SK-N-SH (cell line): ENCODE data around the gene HIBADH.

Source experiments
- CHD2 ChIP-seq: fragments of 150-350 bp; IDR thresholded peaks from 2 replicates; pipeline ENCODE4 v1.6.1; 2018; ENCODE audit warnings: low read length; ENCODE audit not compliant: partially characterized antibody
- ELF1 ChIP-seq: IDR thresholded peaks from 2 replicates; pipeline ENCODE4 v1.4.0; 2012
- EP300 ChIP-seq, 2 experiments: IDR thresholded peaks; 2 replicates each; pipeline versions ENCODE4 v1.4.0 to v1.6.1; 2012; ENCODE audit warnings: borderline replicate concordance in 1 of 2, low read depth in 1 of 2, low read length in 1 of 2
- EZH2phosphoT487 ChIP-seq: fragments of 200-600 bp; sonication (generic); IDR thresholded peaks from 2 replicates; pipeline ENCODE4 v1.6.1; 2017; ENCODE audit warnings: low read depth, mixed run types, mild to moderate bottlenecking, antibody characterized with exemption, moderate library complexity, borderline replicate concordance
- FOXJ3 ChIP-seq: sonication (generic); formaldehyde crosslinking; IDR thresholded peaks from 2 replicates; pipeline ENCODE4 v1.5.1; 2020; ENCODE audit warnings: mild to moderate bottlenecking, missing genetic modification reagents
- MAX ChIP-seq: IDR thresholded peaks from 2 replicates; pipeline ENCODE4 v1.4.0; 2012; ENCODE audit warnings: low read depth
- MXI1 ChIP-seq: IDR thresholded peaks from 2 replicates; pipeline ENCODE4 v1.6.1; 2012; ENCODE audit warnings: mild to moderate bottlenecking, low read depth, low read length, improper control_type of control experiment
- REST ChIP-seq: IDR thresholded peaks from 2 replicates; pipeline ENCODE4 v1.6.1; 2012; ENCODE audit warnings: mild to moderate bottlenecking, low read depth, low read length, moderate library complexity
- SMC3 ChIP-seq: IDR thresholded peaks from 2 replicates; pipeline ENCODE4 v1.6.1; 2012; ENCODE audit warnings: low read depth, low read length, improper control_type of control experiment
- YY1 ChIP-seq: IDR thresholded peaks from 2 replicates; pipeline ENCODE4 v1.4.0; 2012; ENCODE audit warnings: low read depth, mild to moderate bottlenecking
- TF ChIP-seq, protein P1 (sequence below): fragments of 200-600 bp; sonication (generic); IDR thresholded peaks from 2 replicates; pipeline ENCODE4 v1.6.1; 2017; ENCODE audit warnings: antibody characterized with exemption, mild to moderate bottlenecking, moderate library complexity
- TF ChIP-seq, protein P2 (sequence below): IDR thresholded peaks from 2 replicates; pipeline ENCODE4 v1.4.0; 2012; ENCODE audit warnings: low read depth, borderline replicate concordance

GRCh38 chr7:27520815-27521790, 141.6 kb downstream of the HIBADH start:
- TF ChIP-seq, protein P1, sequence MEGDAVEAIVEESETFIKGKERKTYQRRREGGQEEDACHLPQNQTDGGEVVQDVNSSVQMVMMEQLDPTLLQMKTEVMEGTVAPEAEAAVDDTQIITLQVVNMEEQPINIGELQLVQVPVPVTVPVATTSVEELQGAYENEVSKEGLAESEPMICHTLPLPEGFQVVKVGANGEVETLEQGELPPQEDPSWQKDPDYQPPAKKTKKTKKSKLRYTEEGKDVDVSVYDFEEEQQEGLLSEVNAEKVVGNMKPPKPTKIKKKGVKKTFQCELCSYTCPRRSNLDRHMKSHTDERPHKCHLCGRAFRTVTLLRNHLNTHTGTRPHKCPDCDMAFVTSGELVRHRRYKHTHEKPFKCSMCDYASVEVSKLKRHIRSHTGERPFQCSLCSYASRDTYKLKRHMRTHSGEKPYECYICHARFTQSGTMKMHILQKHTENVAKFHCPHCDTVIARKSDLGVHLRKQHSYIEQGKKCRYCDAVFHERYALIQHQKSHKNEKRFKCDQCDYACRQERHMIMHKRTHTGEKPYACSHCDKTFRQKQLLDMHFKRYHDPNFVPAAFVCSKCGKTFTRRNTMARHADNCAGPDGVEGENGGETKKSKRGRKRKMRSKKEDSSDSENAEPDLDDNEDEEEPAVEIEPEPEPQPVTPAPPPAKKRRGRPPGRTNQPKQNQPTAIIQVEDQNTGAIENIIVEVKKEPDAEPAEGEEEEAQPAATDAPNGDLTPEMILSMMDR = no peak
- TF ChIP-seq ELF1 (no peak), FOXJ3 (CRISPR knock-in tag) (no peak), MXI1 (no peak), MAX (no peak), REST (no peak), EP300 (IDR thresholded peaks at IDR 0.05; ENCODE audit: borderline replicate concordance in 1 of 2, low read depth in 1 of 2, low read length in 1 of 2) (no peak), SMC3 (no peak), YY1 (no peak), CHD2 (no peak), EZH2phosphoT487 (no peak)
- TF ChIP-seq, protein P2, sequence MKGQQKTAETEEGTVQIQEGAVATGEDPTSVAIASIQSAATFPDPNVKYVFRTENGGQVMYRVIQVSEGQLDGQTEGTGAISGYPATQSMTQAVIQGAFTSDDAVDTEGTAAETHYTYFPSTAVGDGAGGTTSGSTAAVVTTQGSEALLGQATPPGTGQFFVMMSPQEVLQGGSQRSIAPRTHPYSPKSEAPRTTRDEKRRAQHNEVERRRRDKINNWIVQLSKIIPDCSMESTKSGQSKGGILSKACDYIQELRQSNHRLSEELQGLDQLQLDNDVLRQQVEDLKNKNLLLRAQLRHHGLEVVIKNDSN = no peak
